ENCODE measurements around the gene ZNF423.

ZNF423 gene

GRCh38 chr16:49830873-49831272 lies 25.0 kb downstream of the ZNF423 start:
- no peaks in the 10 kb centered on the region for H3F3A ChIP-seq (ENCODE audit: insufficient read depth, low read length)
- H3K27me3 ChIP-seq (ENCODE audit: insufficient read depth, low read length): no peaks in the 10 kb centered on the region; the same call in 1 of the 2 replicates
- H3K79me2 ChIP-seq (ENCODE audit: insufficient read depth, low read length): no peaks in the 10 kb centered on the region
- no peaks in the 10 kb centered on the region for H3K9me2 ChIP-seq (ENCODE audit: low read depth, low read length)
- TF ChIP-seq CTCF (IDR thresholded peaks at IDR 0.05; ENCODE audit: low read length): no peak
- TF ChIP-seq EZH2 (IDR thresholded peaks at IDR 0.05; ENCODE audit: borderline replicate concordance, low read length): no peak
- no peaks in the 10 kb centered on the region for H3K9me3 ChIP-seq (ENCODE audit: low read length)
- H3K4me2 ChIP-seq (ENCODE audit: low read length): no peak overlapping the region
- H3K9ac ChIP-seq (ENCODE audit: low read length): no peak overlapping the region
- no peaks in the 10 kb centered on the region for H3K4me1 ChIP-seq (ENCODE audit: insufficient read depth, low read length, severe bottlenecking)
- H4K20me1 ChIP-seq (ENCODE audit: insufficient read depth, low read length): no peaks in the 10 kb centered on the region
- H2AFZ ChIP-seq (ENCODE audit: low read length): no peak overlapping the region
- H3K27ac ChIP-seq (ENCODE audit: low read depth, low read length, poor library complexity, severe bottlenecking): no peak overlapping the region
- no peak overlapping the region for H3K4me3 ChIP-seq (ENCODE audit: low read depth, low read length, poor library complexity, severe bottlenecking)
- H3K36me3 ChIP-seq (ENCODE audit: insufficient read depth, low read length): no peaks in the 10 kb centered on the region

- Histone ChIP-seq H3K4me1 (ENCODE audit: insufficient read depth, low read length, severe bottlenecking) (no peaks in the 10 kb centered on the region), H4K20me1 (ENCODE audit: insufficient read depth, low read length) (no peaks in the 10 kb centered on the region), H3K79me2 (ENCODE audit: insufficient read depth, low read length) (no peaks in the 10 kb centered on the region), H3K27me3 (ENCODE audit: insufficient read depth, low read length) (no peaks in the 10 kb centered on the region; the same call in 1 of the 2 replicates), H3K9me2 (ENCODE audit: low read depth, low read length) (no peaks in the 10 kb centered on the region), H3K9me3 (ENCODE audit: low read length) (no peaks in the 10 kb centered on the region), H2AFZ (ENCODE audit: low read length) (no peak overlapping the region), H3K4me2 (ENCODE audit: low read length) (no peak overlapping the region), H3K36me3 (ENCODE audit: insufficient read depth, low read length) (no peaks in the 10 kb centered on the region), H3K27ac (ENCODE audit: low read depth, low read length, poor library complexity, severe bottlenecking) (no peak overlapping the region), H3K9ac (ENCODE audit: low read length) (no peak overlapping the region), H3K4me3 (ENCODE audit: low read depth, low read length, poor library complexity, severe bottlenecking) (no peak overlapping the region), H3F3A (ENCODE audit: insufficient read depth, low read length) (no peaks in the 10 kb centered on the region)
- TF ChIP-seq EZH2 (IDR thresholded peaks at IDR 0.05; ENCODE audit: borderline replicate concordance, low read length) (no peak), CTCF (IDR thresholded peaks at IDR 0.05; ENCODE audit: low read length) (no peak)
Observed at GRCh38 chr16:49828533-49829267, 27.2 kb downstream of the ZNF423 start.

GRCh38 chr16:49827805-49828438 lies 28.0 kb downstream of the ZNF423 start:
- Histone ChIP-seq H3K9me2 (ENCODE audit: low read depth, low read length) (no peaks in the 10 kb centered on the region), H3K9me3 (ENCODE audit: low read length) (no peaks in the 10 kb centered on the region), H3K27me3 (ENCODE audit: insufficient read depth, low read length) (peaks cover 4% of the 10 kb centered on the region; the same call in 1 of the 2 replicates), H3K9ac (ENCODE audit: low read length) (no peak overlapping the region), H3K4me3 (ENCODE audit: low read depth, low read length, poor library complexity, severe bottlenecking) (no peak overlapping the region), H3K27ac (ENCODE audit: low read depth, low read length, poor library complexity, severe bottlenecking) (no peak overlapping the region), H3K4me1 (ENCODE audit: insufficient read depth, low read length, severe bottlenecking) (no peaks in the 10 kb centered on the region), H3K79me2 (ENCODE audit: insufficient read depth, low read length) (no peaks in the 10 kb centered on the region), H2AFZ (ENCODE audit: low read length) (no peak overlapping the region), H3K4me2 (ENCODE audit: low read length) (no peak overlapping the region), H3K36me3 (ENCODE audit: insufficient read depth, low read length) (no peaks in the 10 kb centered on the region), H3F3A (ENCODE audit: insufficient read depth, low read length) (no peaks in the 10 kb centered on the region), H4K20me1 (ENCODE audit: insufficient read depth, low read length) (no peaks in the 10 kb centered on the region)
- TF ChIP-seq EZH2 (IDR thresholded peaks at IDR 0.05; ENCODE audit: borderline replicate concordance, low read length): no peak
- TF ChIP-seq CTCF (IDR thresholded peaks at IDR 0.05; ENCODE audit: low read length): no peak
